Heart left ventricle (tissue), 16 donors: Measurements from ENCODE around the gene SLC4A4. TPM values are rescaled to one million over a fixed set of nuclear protein-coding genes. Genes with fewer than 3 reads are reported as not detected.

Experiments used
- ATAC-seq, 4 donors: fragments of 200-7000 bp; cut with Tn5 transposase; one replicate each; pipeline ENCODE4 v1.9.1; 2020 to 2022; ENCODE audit warnings: moderate library complexity in 4 of 4, mild to moderate bottlenecking in 3 of 4, moderate number of reproducible peaks in 1 of 4
- DNase-seq, 5 donors: peaks; one replicate each; pipeline ENCODE4 v3.0.0-alpha.2; 2020
- H3K27ac ChIP-seq, 12 donors: fragments of 200-600 bp; sonication (generic) in 4 of 12; one replicate each; pipeline versions ENCODE4 v1.5.0 to v1.8.0; 2016 to 2022; ENCODE audit warnings: mild to moderate bottlenecking in 2 of 12
- H3K27me3 ChIP-seq, 9 donors: fragments of 200-600 bp; sonication (generic) in 2 of 9; one replicate each; pipeline versions ENCODE4 v1.5.1 to v1.8.0; 2016 to 2022; ENCODE audit warnings: mild to moderate bottlenecking in 3 of 9
- H3K36me3 ChIP-seq, 9 donors: fragments of 200-600 bp; sonication (generic) in 2 of 9; one replicate each; pipeline versions ENCODE4 v1.5.0 to v1.8.0; 2018 to 2022; ENCODE audit warnings: mild to moderate bottlenecking in 2 of 9
- H3K4me1 ChIP-seq, 12 donors: fragments of 200-600 bp; sonication (generic) in 4 of 12; one replicate each; pipeline versions ENCODE4 v1.5.0 to v1.8.0; 2016 to 2022; ENCODE audit warnings: mild to moderate bottlenecking in 3 of 12
- H3K4me3 ChIP-seq, 12 donors: fragments of 200-600 bp; sonication (generic) in 4 of 12; one replicate each; pipeline versions ENCODE4 v1.5.0 to v1.8.0; 2017 to 2022; ENCODE audit warnings: mild to moderate bottlenecking in 9 of 12, moderate library complexity in 4 of 12
- H3K9me3 ChIP-seq, 12 donors: fragments of 200-600 bp; sonication (generic) in 4 of 12; one replicate each; pipeline versions ENCODE4 v1.5.0 to v1.8.0; 2016 to 2022; ENCODE audit warnings: mild to moderate bottlenecking in 1 of 12
- POLR2A ChIP-seq, 2 donors: fragments of 450-650 bp; IDR thresholded peaks; one replicate each; pipeline ENCODE4 v1.6.1; 2017; ENCODE audit warnings: antibody characterized with exemption in 2 of 2, mild to moderate bottlenecking in 2 of 2, moderate library complexity in 2 of 2
- WGBS, 4 donors: extraction: QIAGEN DNeasy Blood & Tissue Kit in 2 of 4; methylation state at CpG; one replicate each; pipeline versions ENCODE4 v1.1.5 to v1.1.7; 2013 to 2018; 5-methylcytosine and 5-hydroxymethylcytosine counted together
- intact Hi-C, 10 donors: fragments of 100-400 bp; cut with DNase I; formaldehyde crosslinking; loops; one replicate each; pipeline versions ENCODE4 v1.11.1 to v1.14.2; 2022
- polyA plus RNA-seq, 2 donors: library from polyadenylated mRNA; stranded (reverse); fragments of 200-250 nt; gene quantifications; one replicate each; pipeline ENCODE4 v1.2.3, GENCODE V29; 2013
- total RNA-seq, 9 donors: library from RNA; depleted of rRNA in 2 of 9; stranded (reverse); fragments of >200 nt in 2 of 9; fragmentation: NEBNext Ultra II Directional in 3 of 9; extraction: Animal tissue kit (Norgen Biotek cat#: 25700) in 3 of 9; gene quantifications; one replicate each; pipeline versions ENCODE4 v1.1.0 to v1.2.4, GENCODE V29; 2016 to 2023
- TF ChIP-seq, protein P1 (sequence below), 12 donors: fragments of 200-600 bp; sonication (generic) in 4 of 12; IDR thresholded peaks; one replicate each; pipeline versions ENCODE4 v1.5.0 to v1.8.0; 2018 to 2022; ENCODE audit warnings: antibody characterized with exemption in 12 of 12, mild to moderate bottlenecking in 5 of 12
- donor health status: ischemic (EF 13 %, LVEDD 7.1; RV severe dilation, severe dysfunction).
- donor health status: healthy with polysubstance abuse.
- donor health status: DM: no; HTN: yes; CAD: no.
- donor health status: DM: no; HTN: no; CAD: no.
- donor health status: ischemic (EF 25% LVEDD 6.9; RV normal size, moderate dysfunction).
- donor health status: ischemic (EF 25% LVEDD 5.7; RV mildly dilated, moderate dysfunction).
- donor health status: healthy.
- donor health status: DM: yes; HTN: yes; CAD: no.
- donor health status: ischemic (EF 35%, LVEDD 5.7; RV mildly dilated, moderate dysfunction).
- donor health status: nonischemic (EF 11% LVEDD 7.7; RV severe dilation, severe dysfunction).
- donor health status: DM: yes; HTN: yes; CAD: no.
- donor health status: PGD.
- donor health status: ischemic (EF 29% LVEDD 5.4; RV normal size, mild dysfunction).
- donor health status: nonischemic (EF 23%, LVEDD 6.1; RV moderate dilation, normal function).

SLC4A4 gene
- total and polyA plus RNA-seq, 11 donors: 3.7 to 48.0 (median 17.9) TPM

DNA sequence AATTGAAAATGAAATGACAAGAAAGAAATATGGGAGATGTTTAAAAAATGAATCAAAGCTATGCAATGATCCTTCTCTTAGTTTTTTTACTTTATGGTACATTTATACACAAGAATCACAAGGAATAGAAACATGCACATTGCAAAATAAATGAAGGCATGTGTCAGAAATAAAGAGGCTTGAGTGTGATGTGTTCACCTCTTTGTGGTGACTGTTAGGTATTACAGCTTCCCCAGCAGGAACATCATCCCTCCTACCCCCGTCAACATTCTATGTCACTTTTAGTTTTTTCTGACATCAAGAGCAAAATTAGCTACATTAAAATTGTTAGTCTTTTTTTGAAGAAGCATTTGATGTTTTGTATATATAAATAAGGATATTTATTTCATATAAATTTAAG is 214.8 kb downstream of the SLC4A4 start:
- Histone ChIP-seq H3K9me3 (no peaks in the 10 kb centered on the region), H3K36me3 (peaks cover 0 to 10% (median 0%) of the 10 kb centered on the region in 9 donors), H3K4me3 (no peak overlapping the region), H3K27ac (no peak overlapping the region), H3K27me3 (no peaks in the 10 kb centered on the region), H3K4me1 (peaks cover 0 to 5% (median 0%) of the 10 kb centered on the region in 12 donors)
- 21 to 38% (median 29%) methylated on average over 1 of the region's 1 CpG for WGBS, 4 donors
- DNase-seq: no peak
- intact Hi-C loops: loop anchor here in 9 of 10 donors (1.0 to 10.0 kb wide), 9 partner anchors 89 to 371 kb away; no protein-coding TSS in a partner anchor
- TF ChIP-seq, protein P1, sequence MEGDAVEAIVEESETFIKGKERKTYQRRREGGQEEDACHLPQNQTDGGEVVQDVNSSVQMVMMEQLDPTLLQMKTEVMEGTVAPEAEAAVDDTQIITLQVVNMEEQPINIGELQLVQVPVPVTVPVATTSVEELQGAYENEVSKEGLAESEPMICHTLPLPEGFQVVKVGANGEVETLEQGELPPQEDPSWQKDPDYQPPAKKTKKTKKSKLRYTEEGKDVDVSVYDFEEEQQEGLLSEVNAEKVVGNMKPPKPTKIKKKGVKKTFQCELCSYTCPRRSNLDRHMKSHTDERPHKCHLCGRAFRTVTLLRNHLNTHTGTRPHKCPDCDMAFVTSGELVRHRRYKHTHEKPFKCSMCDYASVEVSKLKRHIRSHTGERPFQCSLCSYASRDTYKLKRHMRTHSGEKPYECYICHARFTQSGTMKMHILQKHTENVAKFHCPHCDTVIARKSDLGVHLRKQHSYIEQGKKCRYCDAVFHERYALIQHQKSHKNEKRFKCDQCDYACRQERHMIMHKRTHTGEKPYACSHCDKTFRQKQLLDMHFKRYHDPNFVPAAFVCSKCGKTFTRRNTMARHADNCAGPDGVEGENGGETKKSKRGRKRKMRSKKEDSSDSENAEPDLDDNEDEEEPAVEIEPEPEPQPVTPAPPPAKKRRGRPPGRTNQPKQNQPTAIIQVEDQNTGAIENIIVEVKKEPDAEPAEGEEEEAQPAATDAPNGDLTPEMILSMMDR (IDR thresholded peaks at IDR 0.05): peak; percentile 25 to 64 (median 51)
- no peak for TF ChIP-seq POLR2A (IDR thresholded peaks at IDR 0.05)
- ATAC-seq: peak in 3 of 4 donors; percentile 70 to 81 (median 74)

DNA sequence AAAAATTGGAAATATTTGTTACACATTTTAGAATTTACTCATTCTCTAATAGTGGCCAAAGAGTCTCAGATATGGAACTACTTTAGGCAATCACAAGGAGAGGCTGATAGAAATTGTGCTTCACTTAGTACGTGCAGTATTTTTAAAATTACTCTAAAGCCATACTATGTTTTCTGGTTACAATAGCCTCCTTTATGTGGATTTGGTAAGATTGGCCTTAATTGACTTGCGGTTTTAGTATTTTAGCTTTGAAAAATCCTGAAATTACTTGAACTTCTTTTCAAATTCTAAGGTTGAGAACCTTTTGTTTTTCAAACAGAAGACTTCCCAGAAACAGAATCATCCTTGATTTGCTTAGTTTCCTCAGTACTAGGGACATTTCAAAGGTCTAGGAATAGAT is 215.2 kb downstream of the SLC4A4 start:
- 72 to 88% (median 79%) methylated on average over 2 of the region's 2 CpGs for WGBS, 4 donors

DNA sequence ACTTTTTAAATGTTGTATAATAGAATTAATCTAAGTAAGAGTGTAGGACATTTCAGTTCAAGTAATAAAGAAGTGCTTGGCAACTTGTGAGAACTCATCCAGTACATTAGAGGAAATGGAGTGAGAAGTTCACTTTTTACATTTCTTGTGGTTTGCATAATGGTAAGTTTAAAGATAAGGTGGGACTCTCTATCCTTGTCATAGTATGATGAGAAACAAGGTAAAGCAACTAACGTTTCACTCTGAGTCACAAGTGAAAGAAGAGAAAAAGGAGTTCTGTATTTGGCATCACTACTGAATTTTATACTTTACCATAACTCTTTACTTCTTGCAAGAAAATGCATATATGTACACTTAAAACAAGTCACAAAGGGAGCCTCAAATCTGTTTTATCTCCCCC is 219.4 kb downstream of the SLC4A4 start:
- no peak overlapping the region for H3K4me3 ChIP-seq
- no peaks in the 10 kb centered on the region for H3K4me1 ChIP-seq
- no peaks in the 10 kb centered on the region for H3K9me3 ChIP-seq
- intact Hi-C loops: loop anchor here in 4 of 10 donors (5.0 to 10.0 kb wide), 4 partner anchors 93 to 371 kb away; no protein-coding TSS in a partner anchor
- WGBS, 4 donors: 50 to 62% (median 56%) methylated on average over 1 of the region's 1 CpG
- H3K36me3 ChIP-seq: peaks cover 0 to 13% (median 0%) of the 10 kb centered on the region in 9 donors
- H3K27me3 ChIP-seq: no peaks in the 10 kb centered on the region
- DNase-seq: no peak
- TF ChIP-seq, protein P1 (IDR thresholded peaks at IDR 0.05): no peak
- no peak for TF ChIP-seq POLR2A (IDR thresholded peaks at IDR 0.05)
- H3K27ac ChIP-seq: no peak overlapping the region
- no peak for ATAC-seq

More for the DNA sequence above, 215.2 kb downstream of the SLC4A4 start:
- Histone ChIP-seq H3K4me3 (no peak overlapping the region), H3K36me3 (peaks cover 0 to 10% (median 0%) of the 10 kb centered on the region in 9 donors), H3K27me3 (no peaks in the 10 kb centered on the region), H3K4me1 (peaks cover 0 to 5% (median 0%) of the 10 kb centered on the region in 12 donors), H3K27ac (no peak overlapping the region), H3K9me3 (no peaks in the 10 kb centered on the region)
- intact Hi-C loops: loop anchor here in 9 of 10 donors (5.0 to 10.0 kb wide), 7 partner anchors 89 to 372 kb away; no protein-coding TSS in a partner anchor
- DNase-seq (no peak), ATAC-seq (no peak)
- TF ChIP-seq, protein P1 (IDR thresholded peaks at IDR 0.05): no peak
- TF ChIP-seq POLR2A (IDR thresholded peaks at IDR 0.05): no peak

DNA sequence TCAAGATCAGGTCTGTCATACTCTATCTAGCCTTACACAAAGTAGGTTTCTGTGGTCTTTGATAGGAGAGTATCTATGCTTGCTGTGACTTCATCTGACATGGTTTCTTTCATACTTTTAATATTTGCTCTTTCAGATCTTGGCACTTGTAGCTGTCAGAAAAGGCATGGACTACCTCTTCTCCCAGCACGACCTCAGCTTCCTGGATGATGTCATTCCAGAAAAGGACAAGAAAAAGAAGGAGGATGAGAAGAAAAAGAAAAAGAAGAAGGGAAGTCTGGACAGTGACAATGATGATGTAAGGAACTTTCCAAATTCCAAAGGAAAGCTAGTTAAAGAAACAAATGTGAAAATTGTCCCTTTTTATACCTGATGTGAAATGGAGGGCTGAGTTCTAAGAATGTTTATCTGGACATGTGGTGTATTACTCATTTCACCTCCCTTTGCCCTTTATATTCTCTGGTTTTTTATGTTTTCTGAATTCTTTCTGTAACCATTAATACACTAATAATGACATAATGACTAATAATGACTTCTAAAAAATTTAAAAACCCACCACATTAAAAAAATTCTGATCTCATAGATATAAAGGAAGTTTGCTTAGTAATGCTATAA is 221.2 kb downstream of the SLC4A4 start:
- no peak overlapping the region for H3K27ac ChIP-seq
- H3K4me3 ChIP-seq: no peak overlapping the region
- H3K9me3 ChIP-seq: no peaks in the 10 kb centered on the region
- ATAC-seq (peak in 1 of 4 donors; percentile 31), DNase-seq (no peak)
- no peak for TF ChIP-seq POLR2A (IDR thresholded peaks at IDR 0.05)
- TF ChIP-seq, protein P1 (IDR thresholded peaks at IDR 0.05): no peak
- intact Hi-C loops: loop anchor here in 4 of 10 donors (5.0 to 10.0 kb wide), 4 partner anchors 95 to 373 kb away; no protein-coding TSS in a partner anchor
- no peaks in the 10 kb centered on the region for H3K27me3 ChIP-seq
- H3K4me1 ChIP-seq: no peaks in the 10 kb centered on the region
- peaks cover 0 to 23% (median 0%) of the 10 kb centered on the region in 9 donors for H3K36me3 ChIP-seq
- WGBS, 4 donors: 0 to 13% (median 0%) methylated on average over 1 of the region's 1 CpG
